GM12875 (cell line): ENCODE results near the gene ZMAT2.
"Not testable (repeated sequence)": the region's sequence is repeated elsewhere in the genome, so short reads cannot be mapped to it uniquely, and the experiment has no call there.

Experiments used
- H3K4me3 ChIP-seq: one replicate; pipeline ENCODE4 v1.5.1; 2011; ENCODE audit warnings: low read depth, low read length, control low read depth
- TF ChIP-seq, protein P1 (sequence below): IDR thresholded peaks from 2 replicates; pipeline ENCODE4 v1.5.1; 2011; ENCODE audit warnings: low read depth, mild to moderate bottlenecking, control low read depth, inconsistent platforms, low read length, moderate library complexity, borderline replicate concordance; ENCODE audit not compliant: insufficient read depth

The ZMAT2 gene, protein sequence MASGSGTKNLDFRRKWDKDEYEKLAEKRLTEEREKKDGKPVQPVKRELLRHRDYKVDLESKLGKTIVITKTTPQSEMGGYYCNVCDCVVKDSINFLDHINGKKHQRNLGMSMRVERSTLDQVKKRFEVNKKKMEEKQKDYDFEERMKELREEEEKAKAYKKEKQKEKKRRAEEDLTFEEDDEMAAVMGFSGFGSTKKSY

DNA sequence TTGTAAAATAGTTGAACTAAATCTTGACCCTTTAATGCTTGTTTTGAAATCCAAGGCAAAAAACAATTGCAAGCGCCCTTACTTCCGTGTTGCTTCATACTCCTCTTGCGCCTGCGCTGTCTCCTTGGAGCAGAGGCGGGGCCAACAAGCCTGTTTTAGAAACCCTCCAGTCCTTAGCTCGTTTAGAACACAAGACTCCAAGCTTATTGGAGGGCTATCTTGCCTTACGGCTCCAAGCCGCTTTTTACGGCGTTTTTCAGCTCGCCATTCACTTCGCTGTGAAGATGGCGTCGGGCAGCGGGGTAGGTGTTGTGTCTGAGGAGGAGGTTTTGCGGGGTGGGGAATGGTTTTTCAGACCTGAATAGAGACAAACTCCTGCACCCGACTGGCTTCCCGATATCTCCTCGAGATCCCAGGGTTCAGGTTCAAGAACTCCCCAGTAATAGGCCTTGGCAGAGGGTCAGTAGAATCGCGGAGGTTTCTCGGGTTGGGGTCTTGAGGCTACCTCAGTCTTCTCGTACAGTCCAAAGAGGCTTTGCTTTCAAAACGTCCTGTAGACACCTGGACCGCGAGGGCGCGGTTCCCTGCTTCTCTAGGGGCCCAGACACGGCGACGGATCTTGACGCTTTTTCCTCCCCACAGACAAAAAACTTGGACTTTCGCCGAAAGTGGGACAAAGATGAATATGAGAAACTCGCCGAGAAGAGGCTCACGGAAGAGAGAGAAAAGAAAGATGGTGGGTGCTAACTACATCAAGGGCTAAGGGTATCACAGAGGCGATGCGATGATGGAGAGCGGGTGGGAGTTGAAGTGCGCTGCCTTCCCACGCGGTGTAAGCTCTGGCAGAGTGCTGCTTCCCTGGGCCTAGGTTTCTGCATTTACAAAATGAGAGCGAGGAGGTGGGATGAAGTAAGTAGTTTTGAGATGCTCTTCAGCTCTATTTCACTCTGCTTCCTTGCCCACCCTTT is at the start of gene ZMAT2:
Gene ZMAT2, plus strand, starts transcription at position 271 of the 968 bp plus-strand sequence. Its CDS starts 14 bp downstream, at position 285.
- TF ChIP-seq, protein P1, sequence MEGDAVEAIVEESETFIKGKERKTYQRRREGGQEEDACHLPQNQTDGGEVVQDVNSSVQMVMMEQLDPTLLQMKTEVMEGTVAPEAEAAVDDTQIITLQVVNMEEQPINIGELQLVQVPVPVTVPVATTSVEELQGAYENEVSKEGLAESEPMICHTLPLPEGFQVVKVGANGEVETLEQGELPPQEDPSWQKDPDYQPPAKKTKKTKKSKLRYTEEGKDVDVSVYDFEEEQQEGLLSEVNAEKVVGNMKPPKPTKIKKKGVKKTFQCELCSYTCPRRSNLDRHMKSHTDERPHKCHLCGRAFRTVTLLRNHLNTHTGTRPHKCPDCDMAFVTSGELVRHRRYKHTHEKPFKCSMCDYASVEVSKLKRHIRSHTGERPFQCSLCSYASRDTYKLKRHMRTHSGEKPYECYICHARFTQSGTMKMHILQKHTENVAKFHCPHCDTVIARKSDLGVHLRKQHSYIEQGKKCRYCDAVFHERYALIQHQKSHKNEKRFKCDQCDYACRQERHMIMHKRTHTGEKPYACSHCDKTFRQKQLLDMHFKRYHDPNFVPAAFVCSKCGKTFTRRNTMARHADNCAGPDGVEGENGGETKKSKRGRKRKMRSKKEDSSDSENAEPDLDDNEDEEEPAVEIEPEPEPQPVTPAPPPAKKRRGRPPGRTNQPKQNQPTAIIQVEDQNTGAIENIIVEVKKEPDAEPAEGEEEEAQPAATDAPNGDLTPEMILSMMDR: no peak
- H3K4me3 ChIP-seq: peak within 1 kb of the TSS; percentile 61

DNA sequence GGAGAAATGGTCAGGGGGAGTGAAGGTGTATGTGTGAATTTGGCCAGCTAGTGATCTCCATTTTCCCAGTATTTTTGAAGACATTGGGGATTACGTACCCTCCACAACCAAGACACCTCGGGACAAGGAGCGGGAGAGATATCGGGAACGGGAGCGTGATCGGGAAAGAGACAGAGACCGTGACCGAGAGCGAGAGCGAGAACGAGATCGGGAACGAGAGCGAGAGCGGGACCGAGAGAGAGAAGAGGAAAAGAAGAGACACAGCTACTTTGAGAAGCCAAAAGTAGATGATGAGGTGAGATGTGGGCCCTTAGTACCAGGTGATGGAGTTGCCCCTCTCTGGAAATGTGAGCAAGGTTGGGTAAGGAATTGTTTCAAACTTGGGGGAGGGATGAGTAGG is 41.4 kb upstream of the ZMAT2 start:
- no peak overlapping the region for H3K4me3 ChIP-seq
- TF ChIP-seq, protein P1: no peak

DNA sequence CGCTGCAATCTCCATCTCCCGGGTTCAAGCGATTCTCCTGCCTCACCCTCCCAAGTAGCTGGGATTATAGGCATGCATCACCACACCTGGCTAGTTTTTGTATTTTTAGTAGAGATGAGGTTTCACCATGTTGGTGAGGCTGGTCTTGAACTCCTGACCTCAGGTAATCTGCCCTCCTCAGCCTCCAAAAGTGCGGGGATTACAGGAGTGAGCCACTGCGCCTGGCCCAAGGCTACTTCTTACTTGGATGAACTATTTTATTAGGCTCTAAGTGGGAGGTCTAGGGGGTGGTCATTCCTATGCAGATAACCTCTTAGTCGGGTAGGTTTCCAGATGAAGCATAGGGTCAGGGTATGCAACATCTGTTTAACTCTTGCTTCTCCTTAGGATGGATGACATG is 39.9 kb upstream of the ZMAT2 start:
- not testable (repeated sequence) for H3K4me3 ChIP-seq

DNA sequence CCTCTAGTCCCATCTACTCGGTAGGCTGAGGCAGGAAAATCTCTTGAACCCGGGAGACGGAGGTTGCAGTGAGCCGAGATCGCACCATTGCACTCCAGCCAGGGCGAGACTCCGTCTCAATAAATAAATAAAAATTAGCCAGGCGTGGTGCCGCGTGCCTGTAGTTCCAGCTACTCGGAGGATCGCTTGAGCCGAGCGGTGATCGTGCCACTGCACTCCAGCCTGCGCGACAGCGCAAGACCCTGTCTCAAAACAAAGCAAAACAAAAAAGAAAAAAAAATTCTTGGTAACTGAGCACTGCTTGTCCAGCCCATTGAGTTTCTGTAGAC is 36.3 kb upstream of the ZMAT2 start:
- peak overlapping the region; percentile 78 for H3K4me3 ChIP-seq
- TF ChIP-seq, protein P1: no peak

DNA sequence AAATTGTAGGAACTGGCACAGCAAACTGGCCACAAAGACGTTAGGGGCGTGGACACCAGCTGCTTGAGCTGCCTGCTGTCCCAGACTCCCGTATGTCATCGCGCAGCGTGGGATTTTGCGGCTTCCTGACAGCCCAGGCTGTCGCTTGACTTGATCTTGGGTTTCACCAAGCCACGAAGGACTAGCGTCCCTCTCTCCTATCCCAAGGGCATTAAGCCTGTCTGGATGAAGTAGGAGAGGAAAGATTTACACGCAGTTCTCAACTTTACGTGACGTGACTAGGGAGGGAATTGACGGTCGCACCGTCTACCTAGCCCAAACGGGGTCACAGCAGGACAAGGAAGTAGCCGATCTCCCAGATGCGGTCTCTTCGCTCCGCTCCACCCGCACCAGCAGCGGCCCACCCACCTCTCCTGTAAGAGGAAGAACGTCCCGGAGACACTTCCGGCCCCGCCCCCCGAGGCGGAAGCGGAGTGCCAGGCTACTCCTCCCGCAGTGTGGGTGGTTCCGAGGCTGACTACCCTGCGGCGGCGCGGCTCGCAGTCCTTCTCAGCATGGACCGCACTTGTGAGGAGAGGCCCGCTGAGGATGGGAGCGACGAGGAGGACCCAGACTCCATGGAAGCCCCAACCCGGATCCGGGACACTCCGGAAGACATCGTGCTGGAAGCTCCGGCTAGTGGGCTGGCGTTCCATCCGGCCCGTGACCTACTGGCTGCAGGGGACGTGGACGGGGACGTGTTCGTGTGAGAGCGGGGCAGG is 35.7 kb upstream of the ZMAT2 start, which contains the start of gene WDR55:
Gene WDR55, plus strand, starts transcription at position 546 of the 761 bp plus-strand sequence. Its CDS starts 9 bp downstream, at position 555.
- TF ChIP-seq, protein P1: no peak
- H3K4me3 ChIP-seq: peak within 1 kb of the TSS; percentile 78

DNA sequence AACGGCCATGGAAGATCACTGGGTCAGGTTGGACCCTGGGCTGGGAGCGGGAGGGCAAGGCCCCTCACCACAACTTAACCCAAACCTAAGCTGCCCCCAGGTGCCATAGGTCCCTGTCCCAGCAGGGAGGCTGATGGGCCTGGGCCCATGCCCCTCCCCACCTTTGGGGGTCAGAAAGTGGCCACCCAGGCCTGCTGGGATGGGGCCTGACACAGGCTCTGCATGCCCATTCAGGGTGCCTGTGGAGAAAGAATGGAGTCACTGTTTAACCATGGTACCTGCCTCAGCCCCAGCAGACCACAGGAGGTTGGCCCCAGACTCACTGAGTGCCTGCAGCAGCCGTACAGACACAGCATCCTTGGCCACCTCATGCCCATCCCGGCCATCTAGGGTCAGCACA is 29.2 kb upstream of the ZMAT2 start:
- H3K4me3 ChIP-seq: not testable (repeated sequence)

DNA sequence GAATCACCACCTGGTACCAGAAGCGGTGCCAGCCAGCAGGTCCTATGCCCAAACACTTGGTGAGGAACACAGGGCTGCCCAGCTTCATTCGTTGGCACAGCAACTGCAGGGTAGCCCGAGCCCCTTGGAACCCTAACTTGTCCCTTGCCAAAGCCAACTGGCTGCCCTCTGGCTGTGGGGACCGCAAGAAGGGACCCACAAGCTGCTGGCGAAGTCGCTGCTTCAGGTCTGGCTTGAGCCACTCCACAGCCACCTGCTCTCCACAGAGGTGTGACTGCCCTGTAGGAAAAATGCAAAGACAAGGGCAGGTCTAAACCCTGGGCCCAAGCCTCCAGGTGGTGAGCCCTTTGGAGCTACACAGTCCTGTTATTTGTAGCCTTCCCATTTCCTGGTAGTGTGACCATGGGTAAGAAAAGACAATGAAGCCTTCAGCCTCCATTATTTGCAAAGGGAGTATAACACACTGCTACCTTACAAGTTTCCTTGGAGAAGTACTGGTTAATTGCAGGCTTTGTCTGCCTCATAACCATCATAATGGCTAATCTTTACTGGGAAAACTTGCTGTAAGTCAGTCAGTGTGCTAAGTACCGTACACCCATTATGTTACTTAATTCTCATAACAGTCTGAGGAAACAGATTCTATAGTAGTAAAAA is 28.6 kb upstream of the ZMAT2 start:
- no peak overlapping the region for H3K4me3 ChIP-seq
- TF ChIP-seq, protein P1: no peak
